ENCODE results near the gene WNT6. TPM values are rescaled to one million over a fixed set of nuclear protein-coding genes. Genes with fewer than 3 reads are reported as not detected.
A peak's percentile ranks its signal among the peaks of the same experiment; 100 is the strongest.

WNT6 gene
- total and polyA plus RNA-seq, 10 of the 15 experiments (the other 5 are each of a cell fraction or from before 2014, with no cell fraction given), result 0.11 to 0.44 (median 0.22) TPM; not detected in 5

DNA sequence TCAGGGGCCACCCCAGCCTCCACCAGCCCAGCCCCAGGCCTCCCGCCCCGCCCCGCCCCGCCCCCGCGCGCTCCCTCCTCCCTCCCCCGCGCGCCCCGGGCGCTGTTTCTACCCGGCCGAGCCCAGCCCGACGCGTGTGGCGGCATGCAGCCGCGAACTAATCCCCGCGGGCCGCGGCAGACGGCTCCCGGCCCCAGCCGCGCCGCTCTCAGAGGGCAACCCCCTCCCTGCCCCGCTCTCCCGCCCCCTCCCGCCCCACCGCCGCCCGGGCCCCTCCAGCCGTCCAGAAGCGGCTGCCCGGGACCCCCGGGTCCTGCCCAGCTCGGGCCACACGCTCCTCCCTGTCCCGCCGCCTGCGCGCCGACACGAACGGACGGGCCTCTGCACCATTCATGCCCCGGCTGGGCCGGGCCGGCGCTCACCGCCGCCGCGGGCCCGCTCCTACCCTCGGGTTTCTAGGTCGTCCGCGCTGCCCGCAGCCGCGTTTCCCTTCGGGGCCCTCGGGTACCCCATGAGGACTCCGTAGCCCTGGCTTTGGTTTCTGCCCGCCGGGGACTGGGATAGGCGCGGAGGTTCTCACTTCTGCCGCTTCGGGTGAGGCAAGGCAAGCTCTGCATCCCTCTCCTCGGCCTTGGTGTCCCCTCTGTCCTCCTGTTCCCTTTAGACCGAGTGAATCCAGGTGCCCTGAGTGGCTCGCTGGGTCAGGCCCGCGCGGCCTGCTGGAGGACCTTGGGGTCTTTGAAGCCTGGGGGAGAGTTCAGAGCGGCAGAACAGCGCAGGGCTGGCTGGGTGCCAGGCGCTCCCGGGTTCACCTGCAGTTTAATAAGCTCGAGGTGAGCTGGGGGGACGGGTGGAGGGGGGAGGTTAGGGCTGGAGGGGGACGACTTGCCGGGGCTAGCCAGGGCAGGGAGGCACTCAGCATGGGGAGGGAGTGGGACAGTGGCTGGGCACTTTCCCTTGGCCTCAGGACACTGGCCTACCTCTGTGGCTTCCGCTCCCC lies 24.2 kb downstream of the WNT6 start (continued):
- TF ChIP-seq CHD4 (IDR thresholded peaks at IDR 0.05) (no peak), KDM1A (IDR thresholded peaks at IDR 0.05; ENCODE audit: borderline replicate concordance) (no peak), NR2C1 (IDR thresholded peaks at IDR 0.05) (no peak), NR2C2 (IDR thresholded peaks at IDR 0.05; ENCODE audit: borderline replicate concordance, control insufficient read depth, insufficient read length, low read depth) (no peak), BACH1 (IDR thresholded peaks at IDR 0.05; ENCODE audit: borderline replicate concordance) (0 out of 2 replicates have a peak, but pooled peaks have one; percentile 20), PAX5 (IDR thresholded peaks at IDR 0.05; ENCODE audit: borderline replicate concordance, low read depth, low read length) (no peak), EGR1 (IDR thresholded peaks at IDR 0.05; ENCODE audit: borderline replicate concordance in 1 of 2, low read depth in 2 of 2, low read length in 2 of 2) (peak in 1 of 2 experiments; percentile 75; a peak in 1 of 3 replicates), SMAD1 (IDR thresholded peaks at IDR 0.05; ENCODE audit: low read depth, partially characterized antibody) (peak; percentile 24), EED (IDR thresholded peaks at IDR 0.05; ENCODE audit: low read depth) (no peak), POLR2A (IDR thresholded peaks at IDR 0.05; ENCODE audit: low read depth, low read length) (peak; percentile 62), ZNF207 (IDR thresholded peaks at IDR 0.05; ENCODE audit: borderline replicate concordance) (no peak), FOXM1 (IDR thresholded peaks at IDR 0.05; ENCODE audit: low read depth, low read length) (no peak)
- TF ChIP-seq, protein P1, sequence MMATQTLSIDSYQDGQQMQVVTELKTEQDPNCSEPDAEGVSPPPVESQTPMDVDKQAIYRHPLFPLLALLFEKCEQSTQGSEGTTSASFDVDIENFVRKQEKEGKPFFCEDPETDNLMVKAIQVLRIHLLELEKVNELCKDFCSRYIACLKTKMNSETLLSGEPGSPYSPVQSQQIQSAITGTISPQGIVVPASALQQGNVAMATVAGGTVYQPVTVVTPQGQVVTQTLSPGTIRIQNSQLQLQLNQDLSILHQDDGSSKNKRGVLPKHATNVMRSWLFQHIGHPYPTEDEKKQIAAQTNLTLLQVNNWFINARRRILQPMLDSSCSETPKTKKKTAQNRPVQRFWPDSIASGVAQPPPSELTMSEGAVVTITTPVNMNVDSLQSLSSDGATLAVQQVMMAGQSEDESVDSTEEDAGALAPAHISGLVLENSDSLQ (IDR thresholded peaks at IDR 0.05), result no peak
- TF ChIP-seq, protein P2, sequence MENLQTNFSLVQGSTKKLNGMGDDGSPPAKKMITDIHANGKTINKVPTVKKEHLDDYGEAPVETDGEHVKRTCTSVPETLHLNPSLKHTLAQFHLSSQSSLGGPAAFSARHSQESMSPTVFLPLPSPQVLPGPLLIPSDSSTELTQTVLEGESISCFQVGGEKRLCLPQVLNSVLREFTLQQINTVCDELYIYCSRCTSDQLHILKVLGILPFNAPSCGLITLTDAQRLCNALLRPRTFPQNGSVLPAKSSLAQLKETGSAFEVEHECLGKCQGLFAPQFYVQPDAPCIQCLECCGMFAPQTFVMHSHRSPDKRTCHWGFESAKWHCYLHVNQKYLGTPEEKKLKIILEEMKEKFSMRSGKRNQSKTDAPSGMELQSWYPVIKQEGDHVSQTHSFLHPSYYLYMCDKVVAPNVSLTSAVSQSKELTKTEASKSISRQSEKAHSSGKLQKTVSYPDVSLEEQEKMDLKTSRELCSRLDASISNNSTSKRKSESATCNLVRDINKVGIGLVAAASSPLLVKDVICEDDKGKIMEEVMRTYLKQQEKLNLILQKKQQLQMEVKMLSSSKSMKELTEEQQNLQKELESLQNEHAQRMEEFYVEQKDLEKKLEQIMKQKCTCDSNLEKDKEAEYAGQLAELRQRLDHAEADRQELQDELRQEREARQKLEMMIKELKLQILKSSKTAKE (IDR thresholded peaks at IDR 0.05; ENCODE audit: low read depth, poor library complexity, severe bottlenecking), result no peak
